T-helper 9 cell (primary cell): Measurements from ENCODE around the gene CCBE1.

ENCODE experiments used
- DNase-seq: peaks from one replicate; pipeline ENCODE4 v3.0.0-alpha.2; 2020

Gene CCBE1

DNA sequence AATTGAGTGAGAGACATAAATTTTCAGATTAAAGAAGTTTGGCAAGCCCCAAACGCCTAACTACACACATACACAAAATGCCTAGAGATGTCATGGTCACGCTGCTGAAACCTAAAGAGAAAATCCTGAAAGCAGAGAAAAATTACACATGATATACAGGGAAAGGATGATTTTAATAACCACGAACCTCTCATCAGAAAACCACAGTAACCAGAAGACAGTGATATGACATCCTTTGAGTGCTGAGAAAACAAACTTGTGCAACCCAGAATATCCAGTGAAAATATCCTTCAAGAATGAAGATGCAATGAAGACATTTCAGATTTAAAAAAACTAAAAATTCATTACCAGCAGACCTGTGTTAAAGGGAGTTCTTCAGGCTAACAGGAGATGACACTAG is 215.8 kb downstream of the CCBE1 start:
- no peak for DNase-seq

DNA sequence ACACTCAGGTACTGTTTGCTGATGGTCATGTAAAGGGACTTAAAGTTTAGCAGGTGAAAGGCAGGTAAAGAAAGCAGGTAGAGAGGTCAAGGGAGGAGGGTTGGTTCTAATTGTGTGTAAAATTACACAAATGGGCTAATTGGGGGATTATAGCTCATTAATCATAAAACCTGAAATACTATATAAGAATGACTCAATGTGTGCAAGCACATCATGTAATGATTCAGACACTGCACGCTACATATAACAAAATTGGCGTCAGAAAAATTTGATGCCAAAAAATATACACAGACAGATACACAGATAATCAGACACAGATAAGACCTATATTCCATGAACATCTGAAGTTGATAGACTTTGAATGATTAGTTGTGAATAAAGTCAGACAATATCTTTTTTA is 217.4 kb downstream of the CCBE1 start:
- no peak for DNase-seq

DNA sequence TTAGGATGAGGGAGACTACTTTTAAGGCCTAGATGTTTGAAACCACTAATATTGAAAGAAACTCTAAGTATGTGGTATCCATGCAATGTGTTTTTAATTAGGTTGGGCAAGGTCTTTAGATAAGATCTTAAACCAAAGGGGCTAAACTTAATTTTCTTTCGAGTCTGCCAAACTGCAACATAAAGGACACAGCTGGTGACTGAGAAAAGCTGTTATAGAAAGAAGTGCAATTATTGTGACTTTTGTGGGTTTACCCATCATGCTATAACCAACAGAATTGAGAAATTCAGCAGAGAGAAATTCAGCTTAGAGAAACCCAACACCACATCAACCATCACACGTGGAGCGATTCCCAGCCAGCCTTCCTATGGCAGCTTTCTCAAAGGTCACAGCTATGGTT is 218.6 kb downstream of the CCBE1 start:
- no peak for DNase-seq

DNA sequence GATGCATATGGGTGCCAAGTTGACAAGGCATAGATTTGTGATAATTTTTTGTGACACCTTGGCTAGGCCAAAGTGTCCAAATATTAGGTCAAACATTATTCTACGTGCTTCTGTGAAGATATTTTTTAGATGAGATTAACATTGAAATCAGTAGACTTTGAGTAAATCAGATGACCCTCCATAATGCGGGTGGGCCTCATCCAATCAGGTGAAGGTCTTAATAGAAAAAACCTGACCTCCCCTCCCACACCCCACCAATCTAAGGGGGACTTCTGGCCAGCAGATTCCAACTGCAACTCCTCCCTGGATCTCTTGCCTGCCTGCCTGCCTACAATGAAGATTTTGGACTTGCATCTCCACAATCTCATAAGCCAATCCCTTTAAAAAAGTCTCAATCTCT is 219.4 kb downstream of the CCBE1 start:
- DNase-seq: no peak

DNA sequence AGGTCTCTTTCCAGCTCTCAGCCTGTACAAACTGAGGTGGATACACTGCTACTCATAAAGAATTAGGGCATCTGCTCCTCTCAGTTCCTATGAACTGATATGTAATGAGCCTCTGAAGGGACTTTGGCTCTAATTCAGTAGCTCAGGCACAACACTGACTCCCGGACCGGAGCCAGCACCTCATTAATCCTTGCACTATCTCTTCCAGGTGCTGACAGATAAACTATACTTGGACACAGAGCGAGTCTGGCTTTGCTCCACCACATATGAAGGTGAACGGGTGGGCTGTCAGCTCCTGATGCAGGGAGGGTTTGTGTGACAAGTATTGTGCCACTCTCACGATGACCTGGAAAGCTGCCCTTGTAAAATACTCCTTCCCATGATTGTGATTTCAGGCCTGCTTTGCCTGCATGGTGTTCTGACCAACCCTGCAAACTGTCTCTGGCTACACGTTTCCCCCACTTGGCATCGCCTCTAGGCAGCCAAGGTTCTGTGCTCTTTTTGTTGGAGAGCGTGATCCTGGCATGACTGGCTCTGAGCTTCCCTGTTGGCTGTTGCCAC is 226.6 kb downstream of the CCBE1 start:
- no peak for DNase-seq

DNA sequence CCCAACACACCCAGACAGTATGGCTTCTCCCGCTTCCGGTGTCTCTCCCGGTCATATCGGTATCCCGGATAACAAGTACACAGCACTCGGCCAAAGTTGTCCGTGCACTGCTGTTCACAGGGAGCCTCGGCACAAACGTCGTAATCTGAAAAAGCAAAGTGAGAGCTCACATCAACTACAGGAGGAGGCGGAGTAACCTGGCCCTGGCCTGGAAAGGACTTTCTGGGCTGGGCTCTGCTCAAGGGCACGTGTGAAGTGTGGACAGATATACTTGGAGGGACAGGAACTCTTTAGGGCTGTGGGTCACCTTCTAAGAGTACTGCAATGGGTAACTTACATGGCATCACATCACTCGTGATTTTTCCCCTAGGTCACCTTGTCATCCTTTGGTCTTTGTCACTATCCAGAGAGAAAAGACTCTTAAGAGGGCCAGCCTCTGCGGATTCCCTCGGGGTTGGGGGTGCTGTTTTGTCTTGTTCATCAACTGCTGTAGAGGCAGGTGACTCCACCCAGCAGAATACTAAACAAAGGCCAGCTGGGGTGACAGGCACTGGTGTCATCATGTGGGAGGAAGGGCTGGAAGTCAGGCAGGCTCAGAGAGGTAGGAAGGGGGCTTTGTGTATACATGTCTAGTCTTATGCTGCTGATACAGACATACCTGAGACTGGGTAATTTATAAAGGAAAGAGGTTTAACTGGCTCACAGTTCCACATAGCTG is 227.6 kb downstream of the CCBE1 start:
- no peak for DNase-seq

DNA sequence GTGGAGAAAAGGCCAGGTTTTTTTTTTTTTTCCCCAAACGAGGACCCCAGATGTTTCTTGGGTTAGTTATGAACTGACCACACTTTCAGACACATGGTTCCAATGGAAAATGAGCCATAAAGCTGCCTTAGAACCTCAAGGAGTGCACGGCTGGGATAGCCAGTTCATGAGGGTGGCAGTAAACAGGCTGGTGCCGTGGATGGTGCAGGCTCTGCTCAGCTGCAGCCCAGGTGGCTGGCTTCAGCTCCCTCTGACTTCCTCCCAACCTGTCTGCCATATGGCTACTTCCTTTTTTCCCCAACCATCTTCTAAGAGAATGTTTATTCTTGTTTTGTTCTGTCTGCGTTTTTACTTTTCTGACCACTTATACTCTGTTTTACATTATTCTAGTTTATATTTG is 228.4 kb downstream of the CCBE1 start:
- no peak for DNase-seq

DNA sequence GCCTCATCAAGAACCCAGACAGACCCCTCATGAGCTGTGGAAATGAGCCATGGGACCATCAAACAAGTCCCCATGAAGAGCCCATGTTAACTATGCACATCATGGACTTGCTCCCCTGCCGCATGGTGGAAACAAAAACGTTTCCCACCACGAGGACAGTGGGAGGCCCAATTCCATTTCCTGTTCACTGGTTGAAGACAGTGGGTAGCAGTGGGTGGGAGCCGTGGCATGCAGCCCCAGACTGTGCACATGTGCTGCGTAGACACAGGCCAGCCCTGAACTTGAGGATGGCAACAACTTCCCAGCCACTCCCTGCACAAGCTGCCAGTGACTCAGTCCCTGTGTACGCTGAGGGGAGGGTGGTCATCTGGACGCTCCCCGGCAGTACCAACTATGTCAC is 229.7 kb downstream of the CCBE1 start:
- DNase-seq: no peak

DNA sequence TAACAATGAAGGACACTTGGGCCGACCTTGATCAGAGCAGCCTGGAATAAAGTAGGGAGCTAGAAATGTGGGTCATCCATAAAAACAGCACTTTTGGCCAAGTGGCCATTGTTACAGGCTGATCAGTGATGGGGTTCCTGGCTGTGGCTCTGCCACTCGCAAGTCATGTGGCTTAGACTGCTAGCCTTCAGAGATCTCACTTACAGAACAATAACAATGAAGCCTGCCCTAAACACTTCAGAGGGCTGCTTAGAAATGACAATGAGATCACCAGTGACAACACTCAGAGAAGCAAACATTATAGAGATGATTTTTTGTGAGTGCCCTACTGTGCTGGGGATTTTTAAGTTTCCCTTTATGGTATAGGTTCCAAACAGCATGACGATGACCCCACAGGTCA is 230.2 kb downstream of the CCBE1 start:
- no peak for DNase-seq

DNA sequence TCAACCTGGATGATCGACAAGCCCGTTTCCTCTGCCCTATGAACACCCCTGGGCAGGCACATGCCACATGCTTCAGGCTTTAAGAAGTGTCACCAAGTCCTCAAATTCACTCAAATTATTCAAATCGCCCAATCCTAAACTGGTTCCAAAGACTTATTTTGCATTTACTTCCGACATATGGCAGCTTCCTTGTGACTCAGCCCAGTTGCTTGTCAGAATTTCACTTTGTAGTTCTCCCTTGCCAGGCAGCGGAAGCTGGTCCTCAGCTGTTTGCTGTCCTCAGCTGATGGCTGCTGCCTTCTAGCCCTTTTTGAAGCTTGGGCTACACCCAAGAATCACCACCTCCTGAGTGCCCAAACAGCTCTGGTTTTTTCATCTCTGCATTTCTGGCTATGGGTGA is 232.7 kb downstream of the CCBE1 start:
- no peak for DNase-seq

DNA sequence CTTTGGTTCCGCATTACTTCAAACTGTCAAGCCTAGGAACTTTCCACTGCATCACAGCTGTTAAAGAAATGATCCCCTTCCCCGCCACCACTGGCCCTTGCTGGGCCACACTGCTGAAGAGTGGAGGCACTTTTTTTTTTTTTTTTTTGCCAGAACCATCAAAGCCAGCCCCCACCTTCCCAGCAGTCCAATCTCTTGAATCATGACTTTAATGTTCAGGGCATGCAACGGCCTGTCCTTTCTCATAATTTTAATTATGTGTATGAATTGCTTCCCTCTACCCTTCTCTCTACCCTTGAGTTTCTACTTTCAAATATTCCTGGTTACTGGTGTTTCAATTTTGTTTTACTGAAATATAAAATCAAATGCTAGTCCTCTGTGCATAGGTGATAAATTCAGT is 236.1 kb downstream of the CCBE1 start:
- DNase-seq: no peak

DNA sequence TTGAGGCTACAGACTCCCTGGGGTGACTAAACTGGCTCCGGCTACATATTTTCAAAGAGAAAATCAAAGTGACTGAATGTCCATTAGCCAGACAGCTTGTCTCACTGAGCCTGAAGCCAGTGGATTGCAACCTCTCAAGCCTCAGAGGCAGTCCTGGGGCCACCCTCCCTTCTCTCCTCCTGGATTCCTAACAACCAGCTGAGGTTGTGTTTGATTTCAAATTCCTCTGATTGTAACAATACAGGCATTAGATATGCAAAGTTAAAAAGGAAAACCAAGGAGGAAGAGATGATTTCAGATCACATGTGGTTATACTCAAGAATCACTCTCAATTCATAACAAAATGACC is 237.2 kb downstream of the CCBE1 start:
- DNase-seq: no peak

DNA sequence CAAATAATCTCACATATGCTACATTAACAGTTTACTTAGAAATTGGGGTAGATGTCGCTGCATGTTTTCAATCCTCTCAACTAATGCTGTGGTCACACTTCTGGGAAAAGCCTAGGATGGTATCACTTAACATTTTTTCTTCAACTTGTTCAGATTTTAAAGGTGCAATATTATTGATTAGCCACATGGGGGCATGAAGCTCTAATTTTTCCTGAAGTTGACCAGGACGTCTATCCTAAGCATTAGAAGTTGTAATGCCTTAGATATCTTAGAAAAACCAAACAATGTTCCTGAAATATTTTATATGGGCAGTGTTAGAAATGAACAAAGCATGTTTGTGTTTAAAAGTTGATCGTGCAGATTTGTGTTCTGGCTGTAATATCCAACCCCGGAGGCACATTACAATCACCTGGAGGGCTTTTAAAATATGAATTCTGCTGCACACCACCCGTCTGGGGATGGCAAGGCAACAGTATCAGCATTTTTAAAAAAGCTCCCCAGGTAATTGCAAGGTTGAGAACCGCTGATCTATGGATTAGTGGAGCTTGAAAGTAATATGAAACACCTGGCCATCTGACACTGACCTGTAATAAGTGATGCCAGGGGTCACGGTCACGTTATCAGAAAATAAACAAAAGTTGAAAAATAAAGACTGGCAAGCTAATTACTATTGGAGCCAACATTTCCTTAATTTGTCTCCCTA is 237.7 kb downstream of the CCBE1 start:
- DNase-seq: no peak

DNA sequence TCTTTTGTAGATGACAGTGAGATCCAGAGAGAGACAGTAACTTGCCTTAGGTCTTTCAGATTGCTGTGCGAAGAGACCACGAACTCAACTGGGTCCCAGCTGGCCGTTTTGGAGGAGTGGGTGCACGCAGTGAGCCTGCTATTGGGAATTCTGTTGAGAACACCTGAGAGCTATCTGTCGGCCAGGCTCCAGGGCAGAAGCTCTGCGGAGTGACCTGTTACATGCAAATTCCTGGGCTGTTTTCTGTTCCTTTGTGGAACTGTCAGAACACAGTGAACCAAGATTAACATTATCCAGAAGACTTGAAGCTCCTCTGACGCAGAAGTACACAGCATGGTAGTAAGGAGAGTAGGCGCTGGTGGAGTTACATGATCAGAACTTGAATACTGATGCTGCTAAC is 238.6 kb downstream of the CCBE1 start:
- no peak for DNase-seq

DNA sequence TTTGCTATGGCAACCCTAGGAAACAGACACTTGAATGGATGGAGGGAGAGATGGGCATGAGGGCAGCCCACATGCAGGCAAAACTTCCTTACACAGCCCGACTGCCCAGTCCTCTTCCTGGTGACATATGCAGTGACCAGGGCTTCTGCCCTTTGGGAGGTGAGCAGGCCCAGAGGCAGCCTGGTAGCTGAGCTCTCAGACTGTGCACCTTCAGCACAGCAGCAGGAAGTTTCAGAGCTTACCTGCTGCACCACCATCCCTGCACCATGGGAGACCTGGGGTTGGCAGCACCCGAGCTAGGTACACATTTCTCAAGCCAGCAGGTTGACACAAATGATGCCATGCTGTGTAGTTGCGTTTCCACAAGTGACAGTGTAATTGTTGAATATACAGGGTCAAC is 240.6 kb downstream of the CCBE1 start:
- no peak for DNase-seq

DNA sequence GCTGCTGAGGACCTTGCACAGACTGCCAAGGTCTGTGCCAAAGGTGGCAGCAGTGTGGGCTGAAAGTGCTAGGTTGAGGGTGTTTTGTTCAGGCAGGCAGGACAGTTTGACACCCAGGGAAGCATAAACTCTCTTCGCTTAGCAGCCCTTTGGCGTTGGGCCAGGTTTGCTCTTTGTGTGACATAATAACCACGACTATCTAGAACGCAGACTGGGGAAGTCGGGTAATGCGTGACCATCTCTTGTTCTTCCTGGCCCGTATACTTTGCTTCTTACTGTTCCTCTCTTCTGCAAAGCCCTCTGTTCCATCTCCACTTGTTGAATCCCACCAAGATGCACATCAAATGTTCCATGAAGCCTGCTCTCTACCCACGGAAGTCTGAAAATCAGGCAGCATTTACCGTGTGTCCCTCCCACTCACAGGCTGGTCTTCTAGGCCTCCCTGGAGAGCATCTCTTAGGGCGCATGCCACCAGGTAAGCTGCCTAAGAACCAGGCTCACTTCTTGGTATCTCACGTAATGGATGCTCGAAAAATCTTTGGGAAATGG is 241.4 kb downstream of the CCBE1 start:
- no peak for DNase-seq

DNA sequence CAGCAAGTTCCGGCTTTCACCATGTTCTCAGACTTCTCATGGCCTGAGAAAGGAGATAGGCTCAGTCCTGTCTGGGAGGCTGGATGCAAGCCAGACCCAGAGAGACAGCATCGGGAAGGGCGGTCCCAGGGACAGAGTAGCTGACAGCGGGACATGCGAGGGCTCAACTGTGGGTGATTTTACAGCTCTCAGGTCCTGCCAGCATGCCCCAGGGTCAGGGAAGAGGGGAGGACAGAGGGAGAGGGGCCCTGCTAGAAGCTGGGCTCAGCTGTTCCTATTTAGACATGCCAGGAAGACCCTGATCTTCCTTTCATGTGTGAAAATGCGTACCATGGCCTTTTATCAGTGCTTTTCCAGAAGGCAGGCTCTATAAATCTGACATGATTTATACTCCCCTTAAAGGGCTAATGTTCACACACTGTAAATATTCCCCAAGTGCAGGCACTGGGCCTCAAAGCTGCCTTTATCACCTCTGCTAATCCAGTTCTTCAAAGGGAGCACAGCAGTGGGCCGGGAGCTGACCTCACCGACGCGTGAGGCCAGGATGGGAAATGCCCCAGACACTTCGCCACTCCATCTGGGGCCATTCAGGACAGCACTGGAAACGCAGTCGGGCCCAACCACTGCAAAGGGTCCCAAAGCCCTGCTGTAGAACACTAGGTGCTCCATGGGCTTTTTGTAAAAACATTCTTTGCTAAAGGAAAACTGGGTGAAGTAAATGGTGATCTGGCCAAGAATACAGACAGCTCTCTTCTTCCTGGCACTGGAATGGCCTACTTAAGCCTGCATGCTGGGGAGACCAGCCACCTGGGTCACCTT is 242.1 kb downstream of the CCBE1 start:
- no peak for DNase-seq

DNA sequence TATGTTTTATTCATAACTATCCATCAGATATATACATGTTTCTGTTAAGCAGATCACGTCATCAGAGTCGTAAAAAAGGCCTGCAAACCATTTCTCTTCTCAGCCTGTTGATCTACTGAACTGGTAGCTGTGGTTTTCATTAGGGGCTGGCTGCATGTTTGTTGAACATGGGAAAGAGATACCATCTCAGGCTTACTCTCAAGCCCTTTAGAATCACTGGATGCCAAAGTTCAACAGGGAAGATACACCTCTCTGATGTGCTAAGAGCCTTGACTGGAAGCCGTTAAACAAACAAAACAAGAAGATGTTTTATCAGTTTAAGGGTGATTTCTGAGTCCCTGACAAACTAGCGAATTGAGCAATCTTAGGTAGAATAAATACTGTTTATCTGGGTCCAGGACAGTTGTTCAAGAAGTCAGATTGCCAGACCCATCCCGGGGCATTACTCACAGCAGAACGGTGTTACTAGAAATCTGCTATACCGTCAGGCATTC is 243.7 kb downstream of the CCBE1 start:
- no peak for DNase-seq

DNA sequence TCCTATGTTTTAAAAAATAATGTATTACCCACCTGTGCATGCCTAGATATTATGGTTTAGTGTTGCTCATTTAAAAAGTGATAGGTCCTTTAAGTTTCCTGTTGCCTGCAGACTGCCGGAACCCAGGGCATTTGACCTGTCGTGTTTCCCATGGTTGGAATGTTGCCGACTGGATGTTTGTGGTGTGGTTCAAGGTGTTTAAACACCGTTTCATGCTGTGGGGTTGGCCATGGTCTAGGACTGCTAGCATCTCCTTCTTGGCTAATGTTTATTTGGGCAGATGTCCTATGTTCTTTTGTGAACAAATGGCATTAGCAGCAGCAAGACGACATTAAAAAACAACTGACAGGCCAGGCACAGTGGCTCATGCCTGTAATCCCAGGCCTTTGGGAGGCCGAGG is 245.3 kb downstream of the CCBE1 start:
- DNase-seq: no peak

DNA sequence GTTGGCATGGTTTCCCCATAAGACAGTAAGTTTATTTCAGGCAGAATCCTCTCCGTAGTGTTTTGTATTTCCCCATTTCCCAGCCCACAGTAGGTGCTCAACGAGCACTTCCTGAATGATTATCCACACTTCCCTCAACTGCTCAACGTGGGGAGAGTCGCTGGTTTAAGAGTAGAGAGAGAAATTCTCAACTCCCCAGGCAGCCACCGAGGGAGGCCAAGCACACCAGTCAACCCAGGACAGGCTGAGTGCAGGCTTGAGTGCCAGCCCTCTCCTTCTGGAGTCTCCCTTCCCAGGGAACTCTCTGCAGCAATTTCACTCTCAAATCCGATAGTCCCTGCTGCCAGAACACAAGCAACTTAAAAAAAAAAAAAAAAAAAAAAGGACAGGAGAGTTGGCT is 246.2 kb downstream of the CCBE1 start:
- no peak for DNase-seq

DNA sequence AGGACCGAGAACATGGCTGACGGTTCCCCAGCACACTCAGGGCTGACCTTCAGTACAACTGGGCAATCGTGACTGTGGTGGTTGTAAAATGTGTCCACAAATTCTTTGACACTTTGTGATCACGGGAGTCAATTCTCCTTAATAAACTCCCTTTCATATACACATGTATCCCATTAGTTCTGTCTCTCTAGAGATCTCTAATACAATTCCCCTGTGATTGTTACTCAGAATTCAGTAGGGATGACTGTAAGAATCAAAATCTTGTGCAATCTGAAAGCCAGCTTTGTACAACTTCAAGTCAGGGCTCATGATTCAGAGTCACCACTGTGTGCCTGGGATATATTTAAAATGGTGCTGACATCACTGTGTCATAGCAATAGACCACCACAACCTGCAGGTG is 248.7 kb downstream of the CCBE1 start:
- DNase-seq: no peak

DNA sequence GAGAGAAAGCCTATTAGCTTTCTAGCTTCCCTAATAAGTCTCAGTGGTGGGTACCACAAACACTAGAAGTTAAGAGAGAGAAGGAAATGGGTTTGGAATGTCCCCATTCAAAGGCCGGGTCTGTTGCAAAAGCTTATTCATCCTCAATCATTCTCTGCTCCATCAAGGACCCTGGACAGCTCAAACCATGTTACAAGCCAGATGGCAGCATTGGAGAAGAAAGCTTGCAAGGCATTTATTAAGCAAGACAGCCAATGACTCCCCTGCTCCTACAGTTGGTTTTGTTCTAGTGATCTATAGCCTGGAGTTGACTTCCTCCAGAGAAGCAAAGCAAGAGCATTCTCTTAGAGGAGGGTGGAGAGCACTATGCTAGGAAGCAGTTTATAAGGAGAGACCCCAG is 251.2 kb downstream of the CCBE1 start:
- no peak for DNase-seq

DNA sequence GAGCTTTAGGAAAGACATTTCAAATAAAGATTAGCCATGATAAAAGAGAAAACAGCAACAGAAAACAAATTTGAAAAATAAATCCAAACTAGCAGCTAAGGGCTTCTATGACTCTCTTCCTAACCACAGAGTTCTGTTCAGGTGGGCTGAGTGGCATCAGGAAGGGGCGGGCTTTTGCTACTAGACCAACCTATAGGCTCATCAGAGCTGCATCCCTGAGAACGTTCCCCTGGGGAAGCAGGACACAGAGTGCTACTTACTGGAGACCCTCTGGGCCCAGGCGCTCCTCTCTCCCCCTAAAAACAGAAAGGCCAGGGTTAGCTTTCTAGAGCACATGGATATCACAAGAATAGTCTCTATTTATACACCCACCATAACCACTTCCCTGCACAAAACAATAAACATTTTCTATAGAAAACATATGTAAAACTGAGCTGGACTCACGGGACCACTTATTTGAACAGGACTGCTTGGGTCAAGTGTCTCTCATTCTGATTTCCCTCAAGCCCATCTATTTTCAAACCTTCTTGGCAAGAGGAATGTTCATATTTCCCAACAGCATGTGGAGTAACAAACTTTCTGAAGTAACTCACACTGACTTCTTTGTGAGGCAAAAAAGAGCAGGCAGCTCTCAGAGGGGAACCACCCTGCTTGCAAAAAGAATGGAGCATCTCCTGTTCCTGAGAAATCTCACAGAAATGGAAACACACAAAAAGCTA is 259.2 kb downstream of the CCBE1 start:
- DNase-seq: no peak
